GM19372 (cell line): ENCODE results near the gene CLDN15.
"Not testable (repeated sequence)": the region's sequence is repeated elsewhere in the genome, so short reads cannot be mapped to it uniquely, and the experiment has no call there.

Experiments
- ATAC-seq: cut with Tn5 transposase; IDR thresholded peaks from one replicate; pipeline ENCODE4 v1.9.1; 2021; ENCODE audit warnings: mild to moderate bottlenecking, low read depth, moderate library complexity; ENCODE audit not compliant: unreplicated experiment

The CLDN15 gene

GRCh38 chr7:101237206-101238067 lies at the start of gene CLDN15:
Gene CLDN15, minus strand, starts transcription at chr7:101237802. Its CDS starts 221 bp downstream, at chr7:101237581.
- ATAC-seq: no peak

GRCh38 chr7:101287032-101287431 lies 49.4 kb upstream of the CLDN15 start:
- ATAC-seq: no peak

GRCh38 chr7:101285880-101286279 lies 48.3 kb upstream of the CLDN15 start:
- ATAC-seq: not testable (repeated sequence)

GRCh38 chr7:101285171-101285570 lies 47.6 kb upstream of the CLDN15 start:
- ATAC-seq: no peak

GRCh38 chr7:101280912-101281311 lies 43.3 kb upstream of the CLDN15 start:
- not testable (repeated sequence) for ATAC-seq

- no peak for ATAC-seq
Observed at GRCh38 chr7:101278461-101279292, 41.1 kb upstream of the CLDN15 start.

- no peak for ATAC-seq
Observed at GRCh38 chr7:101277155-101277554, 39.6 kb upstream of the CLDN15 start.

- ATAC-seq: no peak
Observed at GRCh38 chr7:101273206-101273605, 35.6 kb upstream of the CLDN15 start.

GRCh38 chr7:101271021-101271420 lies 33.4 kb upstream of the CLDN15 start:
- no peak for ATAC-seq

GRCh38 chr7:101269664-101270063 lies 32.1 kb upstream of the CLDN15 start:
- ATAC-seq: no peak

GRCh38 chr7:101265622-101266516 lies 28.3 kb upstream of the CLDN15 start:
- ATAC-seq: no peak

- ATAC-seq: not testable (repeated sequence)
Observed at GRCh38 chr7:101264102-101264706, 26.6 kb upstream of the CLDN15 start.

GRCh38 chr7:101258243-101258731 lies 20.7 kb upstream of the CLDN15 start:
- ATAC-seq: no peak

- ATAC-seq: no peak
Observed at GRCh38 chr7:101255796-101256195, 18.2 kb upstream of the CLDN15 start.

GRCh38 chr7:101253199-101253598 lies 15.6 kb upstream of the CLDN15 start:
- ATAC-seq: not testable (repeated sequence)

- peak; percentile 97 for ATAC-seq
Observed at GRCh38 chr7:101251871-101252659, 14.5 kb upstream of the CLDN15 start.

- ATAC-seq: no peak
Observed at GRCh38 chr7:101250324-101250723, 12.7 kb upstream of the CLDN15 start.

- ATAC-seq: no peak
Observed at GRCh38 chr7:101248276-101248675, 10.7 kb upstream of the CLDN15 start.

GRCh38 chr7:101245147-101245668 lies 7.6 kb upstream of the CLDN15 start:
- ATAC-seq: no peak
